ENCODE measurements around the gene ZBTB44.

DNA sequence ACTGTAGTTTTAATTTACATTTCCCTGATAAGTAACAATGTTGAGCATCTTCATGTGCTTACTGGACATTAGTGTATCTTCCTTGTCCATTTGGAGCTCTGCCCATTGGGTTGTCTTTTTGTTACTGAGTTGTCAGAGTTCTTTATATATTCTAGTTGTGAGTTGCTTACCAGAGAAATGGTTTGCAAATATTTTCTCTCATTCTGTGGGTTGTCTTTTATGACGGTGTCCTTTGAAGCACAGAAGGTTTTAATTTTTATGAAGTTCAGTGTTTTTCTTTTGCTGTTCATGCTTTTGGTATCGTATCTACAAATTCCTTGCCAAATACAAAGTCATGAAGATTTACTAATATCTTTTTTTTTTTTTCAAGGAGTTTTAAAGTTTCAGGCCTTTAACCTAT is 42.4 kb downstream of the ZBTB44 start:
- TF ChIP-seq EZH2 (IDR thresholded peaks at IDR 0.05) (no peak), SP1 (IDR thresholded peaks at IDR 0.05; ENCODE audit: low read depth) (no peak), RAD21 (IDR thresholded peaks at IDR 0.05; ENCODE audit: low read depth) (no peak), JUND (IDR thresholded peaks at IDR 0.05) (no peak), TCF7L2 (IDR thresholded peaks at IDR 0.05; ENCODE audit: borderline replicate concordance, extremely low read depth, insufficient read depth, insufficient read length) (no peak), ELF1 (IDR thresholded peaks at IDR 0.05; ENCODE audit: borderline replicate concordance, low read depth) (no peak), POLR2A (IDR thresholded peaks at IDR 0.05; ENCODE audit: borderline replicate concordance, extremely low read depth, insufficient read depth, insufficient read length) (no peak), EZH2phosphoT487 (IDR thresholded peaks at IDR 0.05; ENCODE audit: borderline replicate concordance) (no peak)
- TF ChIP-seq, protein P1, sequence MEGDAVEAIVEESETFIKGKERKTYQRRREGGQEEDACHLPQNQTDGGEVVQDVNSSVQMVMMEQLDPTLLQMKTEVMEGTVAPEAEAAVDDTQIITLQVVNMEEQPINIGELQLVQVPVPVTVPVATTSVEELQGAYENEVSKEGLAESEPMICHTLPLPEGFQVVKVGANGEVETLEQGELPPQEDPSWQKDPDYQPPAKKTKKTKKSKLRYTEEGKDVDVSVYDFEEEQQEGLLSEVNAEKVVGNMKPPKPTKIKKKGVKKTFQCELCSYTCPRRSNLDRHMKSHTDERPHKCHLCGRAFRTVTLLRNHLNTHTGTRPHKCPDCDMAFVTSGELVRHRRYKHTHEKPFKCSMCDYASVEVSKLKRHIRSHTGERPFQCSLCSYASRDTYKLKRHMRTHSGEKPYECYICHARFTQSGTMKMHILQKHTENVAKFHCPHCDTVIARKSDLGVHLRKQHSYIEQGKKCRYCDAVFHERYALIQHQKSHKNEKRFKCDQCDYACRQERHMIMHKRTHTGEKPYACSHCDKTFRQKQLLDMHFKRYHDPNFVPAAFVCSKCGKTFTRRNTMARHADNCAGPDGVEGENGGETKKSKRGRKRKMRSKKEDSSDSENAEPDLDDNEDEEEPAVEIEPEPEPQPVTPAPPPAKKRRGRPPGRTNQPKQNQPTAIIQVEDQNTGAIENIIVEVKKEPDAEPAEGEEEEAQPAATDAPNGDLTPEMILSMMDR (IDR thresholded peaks at IDR 0.05 in 2 of 3, conservative IDR thresholded peaks at IDR 0.05 in 1 of 3; ENCODE audit: borderline replicate concordance in 1 of 3, insufficient read depth in 1 of 3, low read depth in 2 of 3, low read length in 2 of 3) = no peak
- TF ChIP-seq, protein P2, sequence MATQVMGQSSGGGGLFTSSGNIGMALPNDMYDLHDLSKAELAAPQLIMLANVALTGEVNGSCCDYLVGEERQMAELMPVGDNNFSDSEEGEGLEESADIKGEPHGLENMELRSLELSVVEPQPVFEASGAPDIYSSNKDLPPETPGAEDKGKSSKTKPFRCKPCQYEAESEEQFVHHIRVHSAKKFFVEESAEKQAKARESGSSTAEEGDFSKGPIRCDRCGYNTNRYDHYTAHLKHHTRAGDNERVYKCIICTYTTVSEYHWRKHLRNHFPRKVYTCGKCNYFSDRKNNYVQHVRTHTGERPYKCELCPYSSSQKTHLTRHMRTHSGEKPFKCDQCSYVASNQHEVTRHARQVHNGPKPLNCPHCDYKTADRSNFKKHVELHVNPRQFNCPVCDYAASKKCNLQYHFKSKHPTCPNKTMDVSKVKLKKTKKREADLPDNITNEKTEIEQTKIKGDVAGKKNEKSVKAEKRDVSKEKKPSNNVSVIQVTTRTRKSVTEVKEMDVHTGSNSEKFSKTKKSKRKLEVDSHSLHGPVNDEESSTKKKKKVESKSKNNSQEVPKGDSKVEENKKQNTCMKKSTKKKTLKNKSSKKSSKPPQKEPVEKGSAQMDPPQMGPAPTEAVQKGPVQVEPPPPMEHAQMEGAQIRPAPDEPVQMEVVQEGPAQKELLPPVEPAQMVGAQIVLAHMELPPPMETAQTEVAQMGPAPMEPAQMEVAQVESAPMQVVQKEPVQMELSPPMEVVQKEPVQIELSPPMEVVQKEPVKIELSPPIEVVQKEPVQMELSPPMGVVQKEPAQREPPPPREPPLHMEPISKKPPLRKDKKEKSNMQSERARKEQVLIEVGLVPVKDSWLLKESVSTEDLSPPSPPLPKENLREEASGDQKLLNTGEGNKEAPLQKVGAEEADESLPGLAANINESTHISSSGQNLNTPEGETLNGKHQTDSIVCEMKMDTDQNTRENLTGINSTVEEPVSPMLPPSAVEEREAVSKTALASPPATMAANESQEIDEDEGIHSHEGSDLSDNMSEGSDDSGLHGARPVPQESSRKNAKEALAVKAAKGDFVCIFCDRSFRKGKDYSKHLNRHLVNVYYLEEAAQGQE (IDR thresholded peaks at IDR 0.05; ENCODE audit: low read depth) = no peak
- TF ChIP-seq, protein P3, sequence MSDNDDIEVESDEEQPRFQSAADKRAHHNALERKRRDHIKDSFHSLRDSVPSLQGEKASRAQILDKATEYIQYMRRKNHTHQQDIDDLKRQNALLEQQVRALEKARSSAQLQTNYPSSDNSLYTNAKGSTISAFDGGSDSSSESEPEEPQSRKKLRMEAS (IDR thresholded peaks at IDR 0.05) = no peak
